Trophoblast cell (in vitro differentiated cells and primary cell): ENCODE data around the gene EEF1AKMT2. TPM values are rescaled to one million over a fixed set of nuclear protein-coding genes. Genes with fewer than 3 reads are reported as not detected.
A peak's percentile ranks its signal among the peaks of the same experiment; 100 is the strongest.

Experiments used
- DNase-seq, 2 donors: peaks; one replicate each; pipeline ENCODE4 v3.0.0-alpha.2; 2016
- H2AFZ ChIP-seq: 2 replicates; pipeline ENCODE4 v1.6.1; 2013; ENCODE audit warnings: low read length, moderate library complexity, mild to moderate bottlenecking; ENCODE audit not compliant: insufficient read depth, poor library complexity
- H2AK5ac ChIP-seq: 2 replicates; pipeline ENCODE4 v1.6.1; 2013; ENCODE audit warnings: mild to moderate bottlenecking, low read length
- H2BK120ac ChIP-seq: 2 replicates; pipeline ENCODE4 v1.6.1; 2013; ENCODE audit warnings: low read length, mild to moderate bottlenecking, moderate library complexity; ENCODE audit not compliant: insufficient read depth, poor library complexity
- H2BK12ac ChIP-seq: 2 replicates; pipeline ENCODE4 v1.6.1; 2013; ENCODE audit warnings: mild to moderate bottlenecking, low read length, moderate library complexity
- H2BK5ac ChIP-seq: 2 replicates; pipeline ENCODE4 v1.6.1; 2013; ENCODE audit warnings: low read length, low read depth, moderate library complexity, mild to moderate bottlenecking; ENCODE audit not compliant: poor library complexity
- H3K14ac ChIP-seq: 2 replicates; pipeline ENCODE4 v1.6.1; 2013; ENCODE audit warnings: mild to moderate bottlenecking, low read length
- H3K18ac ChIP-seq: 2 replicates; pipeline ENCODE4 v1.6.1; 2013; ENCODE audit warnings: mild to moderate bottlenecking, low read length
- H3K23ac ChIP-seq: 2 replicates; pipeline ENCODE4 v1.6.1; 2013; ENCODE audit warnings: low read length
- H3K27ac ChIP-seq: 2 replicates; pipeline ENCODE4 v1.5.1; 2013; ENCODE audit warnings: low read depth, mild to moderate bottlenecking, inconsistent platforms, low read length, moderate library complexity
- H3K27me3 ChIP-seq: 2 replicates; pipeline ENCODE4 v1.6.1; 2013; ENCODE audit warnings: inconsistent platforms, mild to moderate bottlenecking, low read length, moderate library complexity; ENCODE audit not compliant: insufficient read depth
- H3K36me3 ChIP-seq, 2 experiments: 1 replicate in 1 of 2; 2 replicates in 1 of 2; pipeline ENCODE4 v1.6.1; 2013; ENCODE audit warnings: low read length in 2 of 2, mild to moderate bottlenecking in 2 of 2, moderate library complexity in 1 of 2; ENCODE audit not compliant: insufficient read depth in 2 of 2, control insufficient read depth in 1 of 2
- H3K4ac ChIP-seq: 2 replicates; pipeline ENCODE4 v1.6.1; 2013; ENCODE audit warnings: low read depth, mild to moderate bottlenecking, low read length, moderate library complexity
- H3K4me1 ChIP-seq, 2 experiments: 1 replicate in 1 of 2; 2 replicates in 1 of 2; pipeline ENCODE4 v1.6.1; 2013; ENCODE audit warnings: low read length in 2 of 2, mild to moderate bottlenecking in 2 of 2, moderate library complexity in 1 of 2; ENCODE audit not compliant: insufficient read depth in 2 of 2, control insufficient read depth in 1 of 2
- H3K4me2 ChIP-seq: 2 replicates; pipeline ENCODE4 v1.6.1; 2013; ENCODE audit warnings: inconsistent platforms, mild to moderate bottlenecking, low read length, moderate library complexity
- H3K4me3 ChIP-seq: 2 replicates; pipeline ENCODE4 v1.5.1; 2013; ENCODE audit warnings: mild to moderate bottlenecking, low read depth, low read length, inconsistent platforms
- H3K79me1 ChIP-seq: one replicate; pipeline ENCODE4 v1.6.1; 2013; ENCODE audit warnings: low read length
- H3K79me2 ChIP-seq: 2 replicates; pipeline ENCODE4 v1.6.1; 2013; ENCODE audit warnings: low read length, mild to moderate bottlenecking; ENCODE audit not compliant: control insufficient read depth, insufficient read depth, poor library complexity
- H3K9ac ChIP-seq: 2 replicates; pipeline ENCODE4 v1.6.1; 2013; ENCODE audit warnings: mild to moderate bottlenecking, low read length
- H3K9me3 ChIP-seq: 2 replicates; pipeline ENCODE4 v1.6.1; 2013; ENCODE audit warnings: low read depth, mild to moderate bottlenecking, control low read depth, inconsistent platforms, low read length; ENCODE audit not compliant: insufficient read depth
- H4K12ac ChIP-seq: 2 replicates; pipeline ENCODE4 v1.6.1; 2013; ENCODE audit warnings: low read depth, mild to moderate bottlenecking, low read length, moderate library complexity
- H4K8ac ChIP-seq: 2 replicates; pipeline ENCODE4 v1.6.1; 2013; ENCODE audit warnings: low read depth, mild to moderate bottlenecking, low read length, moderate library complexity
- H4K91ac ChIP-seq: one replicate; pipeline ENCODE4 v1.6.1; 2013; ENCODE audit warnings: low read depth, mild to moderate bottlenecking, low read length, moderate library complexity
- WGBS: extraction: QIAGEN DNeasy Blood & Tissue Kit; methylation state at CpG from one replicate; pipeline ENCODE4 v1.1.7; 2013; ENCODE audit warnings: missing lambda C conversion rate; ENCODE audit not compliant: insufficient read length, insufficient coverage; ENCODE audit errors: extremely low coverage; 5-methylcytosine and 5-hydroxymethylcytosine counted together
- polyA plus RNA-seq: library from polyadenylated mRNA; stranded (reverse); fragments of 200-250 nt; gene quantifications from 2 replicates; pipeline ENCODE4 v1.2.3, GENCODE V29; 2013

Gene EEF1AKMT2
- 7.9 and 8.4 TPM in 2 replicates for polyA plus RNA-seq

DNA sequence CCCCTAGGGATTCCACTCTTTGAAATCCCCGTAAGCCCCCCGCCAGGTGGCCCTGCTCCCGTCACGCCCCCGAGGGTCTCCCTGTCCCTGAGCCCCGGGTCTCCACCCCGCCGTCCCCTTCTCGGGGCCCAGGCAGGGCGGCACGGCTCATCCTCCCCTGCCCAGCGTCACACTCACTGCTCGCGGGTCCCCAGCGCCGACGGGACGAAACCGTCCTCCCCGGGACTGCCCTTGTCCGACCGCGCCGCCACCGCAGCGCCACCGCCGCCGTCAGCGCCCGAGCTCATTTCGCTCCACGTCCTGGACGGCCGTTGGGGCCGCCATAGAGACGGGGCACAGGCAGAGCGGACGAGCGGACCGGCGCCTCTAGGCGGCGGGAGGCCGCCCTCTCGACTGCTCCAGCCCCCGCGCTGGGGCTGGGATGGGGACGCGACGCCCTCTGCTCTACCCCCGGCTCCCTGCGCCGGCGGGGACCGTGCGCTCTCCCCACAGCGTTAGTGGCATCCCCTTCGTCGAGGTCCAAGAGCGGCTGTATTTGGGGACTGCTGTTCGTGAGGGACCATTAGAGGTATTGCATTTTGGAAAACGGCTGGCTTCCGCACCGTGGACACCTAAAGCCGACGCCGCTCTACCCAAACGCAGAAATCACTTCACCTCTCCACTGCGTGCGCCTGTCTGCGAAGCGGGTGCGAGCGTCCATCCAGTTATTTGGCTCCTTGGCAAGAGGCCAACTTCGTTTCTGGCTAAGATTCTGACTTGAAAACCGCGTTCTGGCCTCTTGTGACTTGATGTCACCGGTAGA is at the start of gene EEF1AKMT2:
Gene EEF1AKMT2 (minus strand): TSS at position 341 of the 802 bp plus-strand sequence. CDS start 54 bp downstream, at position 287.
- DNase-seq = peak; percentile 80 to 87
- Histone ChIP-seq H3K4me3 (peak within 1 kb of the TSS; percentile 100), H3K18ac (peak within 1 kb of the TSS; percentile 87), H2AFZ (peak within 1 kb of the TSS; percentile 95), H3K79me2 (peaks cover 6% of the 10 kb centered on the region), H4K8ac (peak within 1 kb of the TSS; percentile 97), H4K91ac (peak within 1 kb of the TSS; percentile 90), H3K4ac (peak within 1 kb of the TSS; percentile 48), H2BK120ac (peak within 1 kb of the TSS; percentile 85), H3K27me3 (no peaks in the 10 kb centered on the region), H3K79me1 (peaks cover 9% of the 10 kb centered on the region), H3K36me3 (peaks cover 2 to 7% of the 10 kb centered on the region in 2 experiments), H2BK5ac (peak within 1 kb of the TSS; percentile 47), H3K14ac (peak within 1 kb of the TSS; percentile 95), H3K9ac (peak within 1 kb of the TSS; percentile 93), H3K4me2 (peak within 1 kb of the TSS; percentile 82), H2AK5ac (peak within 1 kb of the TSS; percentile 61), H3K23ac (no peak within 1 kb of the TSS), H3K4me1 (no peaks in the 10 kb centered on the region), H2BK12ac (no peak within 1 kb of the TSS), H3K27ac (peak within 1 kb of the TSS; percentile 87), H3K9me3 (no peaks in the 10 kb centered on the region), H4K12ac (peak within 1 kb of the TSS; percentile 82)
- WGBS = no CpG with 5 or more reads among the region's 79 CpGs

DNA sequence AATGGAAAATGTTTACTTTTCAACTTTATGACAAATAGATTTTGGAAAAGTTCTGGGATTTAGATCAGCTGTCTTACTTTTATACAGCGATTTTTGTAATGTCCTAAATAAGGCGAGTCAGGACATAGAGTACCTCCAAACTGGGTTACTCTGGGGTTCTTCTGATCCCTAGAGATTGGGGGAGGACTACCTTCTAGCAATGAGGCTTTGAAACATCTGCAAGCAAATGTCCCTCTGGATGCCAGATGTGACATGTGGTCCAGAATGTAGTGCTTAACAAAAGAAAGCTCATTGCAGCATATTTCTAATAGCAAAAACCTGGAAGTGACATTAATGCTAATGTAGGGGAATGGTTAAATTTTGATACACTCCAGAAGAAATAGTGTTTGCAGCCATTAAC is 46.0 kb upstream of the EEF1AKMT2 start:
- no peak overlapping the region for H3K14ac ChIP-seq
- H3K18ac ChIP-seq = no peak overlapping the region
- H2AFZ ChIP-seq = no peak overlapping the region
- H3K36me3 ChIP-seq = peaks cover 10 to 15% of the 10 kb centered on the region in 2 experiments
- H3K27ac ChIP-seq = no peak overlapping the region
- H2BK120ac ChIP-seq = no peak overlapping the region
- H3K79me1 ChIP-seq = no peaks in the 10 kb centered on the region
- no peak overlapping the region for H3K23ac ChIP-seq
- no peaks in the 10 kb centered on the region for H3K4me1 ChIP-seq
- H3K4me2 ChIP-seq = no peak overlapping the region
- no peak overlapping the region for H4K12ac ChIP-seq
- no peak overlapping the region for H2BK12ac ChIP-seq
- no peak overlapping the region for H3K9ac ChIP-seq
- DNase-seq = no peak
- no peak overlapping the region for H3K4me3 ChIP-seq
- no peak overlapping the region for H2BK5ac ChIP-seq
- no peak overlapping the region for H2AK5ac ChIP-seq
- H4K8ac ChIP-seq = no peak overlapping the region
- H3K79me2 ChIP-seq = no peaks in the 10 kb centered on the region
- H3K4ac ChIP-seq = no peak overlapping the region
- no peaks in the 10 kb centered on the region for H3K27me3 ChIP-seq
- H4K91ac ChIP-seq = no peak overlapping the region
- no CpG with 5 or more reads among the region's 2 CpGs for WGBS
- no peaks in the 10 kb centered on the region for H3K9me3 ChIP-seq

- Histone ChIP-seq H2BK5ac (no peak overlapping the region), H2AK5ac (no peak overlapping the region), H3K4ac (no peak overlapping the region), H3K9me3 (no peaks in the 10 kb centered on the region), H3K9ac (no peak overlapping the region), H2BK120ac (no peak overlapping the region), H3K36me3 (peaks cover 34 to 38% of the 10 kb centered on the region in 2 experiments), H2BK12ac (no peak overlapping the region), H3K27ac (no peak overlapping the region), H3K4me3 (no peak overlapping the region), H3K18ac (no peak overlapping the region), H4K12ac (no peak overlapping the region), H3K4me1 (no peaks in the 10 kb centered on the region), H4K8ac (no peak overlapping the region), H3K14ac (no peak overlapping the region), H3K23ac (no peak overlapping the region), H3K4me2 (no peak overlapping the region), H3K27me3 (no peaks in the 10 kb centered on the region), H2AFZ (no peak overlapping the region), H3K79me2 (no peaks in the 10 kb centered on the region), H4K91ac (no peak overlapping the region), H3K79me1 (no peaks in the 10 kb centered on the region)
- whole genome bisulfite sequencing = no CpG with 5 or more reads among the region's 3 CpGs
- DNase-seq = peak; percentile 52 to 79
Measured at GRCh38 chr10:124831116-124831515, 39.4 kb upstream of the EEF1AKMT2 start.

GRCh38 chr10:124830445-124830844 is 38.8 kb upstream of the EEF1AKMT2 start:
- Histone ChIP-seq H3K27ac (no peak overlapping the region), H4K8ac (no peak overlapping the region), H3K23ac (no peak overlapping the region), H3K14ac (no peak overlapping the region), H4K91ac (no peak overlapping the region), H3K27me3 (no peaks in the 10 kb centered on the region), H3K79me2 (no peaks in the 10 kb centered on the region), H3K4me3 (no peak overlapping the region), H2BK12ac (no peak overlapping the region), H2BK120ac (no peak overlapping the region), H3K79me1 (no peaks in the 10 kb centered on the region), H3K4ac (no peak overlapping the region), H4K12ac (no peak overlapping the region), H2BK5ac (no peak overlapping the region), H3K36me3 (peaks cover 34 to 38% of the 10 kb centered on the region in 2 experiments), H2AK5ac (no peak overlapping the region), H3K18ac (no peak overlapping the region), H2AFZ (no peak overlapping the region), H3K4me1 (no peaks in the 10 kb centered on the region), H3K9me3 (no peaks in the 10 kb centered on the region), H3K9ac (no peak overlapping the region), H3K4me2 (no peak overlapping the region)
- DNase-seq = peak; percentile 48 to 73
